Keratinocyte (primary cell): ENCODE data around the gene PTPRN2. TPM values are rescaled to one million over a fixed set of nuclear protein-coding genes. Genes with fewer than 3 reads are reported as not detected.

Experiments
- DNase-seq: peaks from one replicate; pipeline ENCODE4 v3.0.0-alpha.2; 2011; ENCODE audit warnings: low read depth, missing footprints, low spot score
- FAIRE-seq: peaks from 2 replicates; lab custom pipeline; 2011; peaks lifted over from hg19 to GRCh38; lab: Jason Lieb, UNC
- H2AFZ ChIP-seq: 2 replicates; pipeline ENCODE4 v1.6.0; 2012; ENCODE audit warnings: low read length, control low read depth, inconsistent platforms; ENCODE audit not compliant: control insufficient read depth
- H3K27ac ChIP-seq: 2 replicates; pipeline ENCODE4 v1.5.1; 2011; ENCODE audit warnings: low read length; ENCODE audit not compliant: control insufficient read depth, insufficient read depth
- H3K27me3 ChIP-seq: 3 replicates; pipeline ENCODE4 v1.6.0; 2011; ENCODE audit warnings: low read length; ENCODE audit not compliant: control insufficient read depth, insufficient read depth; ENCODE audit errors: extremely low read depth
- H3K36me3 ChIP-seq, 2 experiments: 2 replicates in 1 of 2; 3 replicates in 1 of 2; pipeline ENCODE4 v1.5.1; 2011; ENCODE audit warnings: low read length in 2 of 2, mild to moderate bottlenecking in 1 of 2; ENCODE audit not compliant: control insufficient read depth in 2 of 2, insufficient read depth in 2 of 2; ENCODE audit errors: extremely low read depth in 1 of 2
- H3K4me1 ChIP-seq: 3 replicates; pipeline ENCODE4 v1.5.1; 2011; ENCODE audit warnings: low read length; ENCODE audit not compliant: control insufficient read depth, insufficient read depth; ENCODE audit errors: extremely low read depth
- H3K4me2 ChIP-seq: 3 replicates; pipeline ENCODE4 v1.6.0; 2011; ENCODE audit warnings: low read depth, low read length; ENCODE audit not compliant: control insufficient read depth, insufficient read depth; ENCODE audit errors: extremely low read depth
- H3K4me3 ChIP-seq, 3 experiments: fragments of 200-600 bp in 1 of 3; sonication (generic) in 1 of 3; 2 replicates in 2 of 3; 3 replicates in 1 of 3; pipeline ENCODE4 v1.5.1; 2011 to 2016; ENCODE audit warnings: low read length in 3 of 3, mild to moderate bottlenecking in 3 of 3, control low read depth in 2 of 3, inconsistent platforms in 1 of 3, low read depth in 1 of 3, mixed read lengths in 1 of 3, mixed run types in 1 of 3, moderate library complexity in 1 of 3; ENCODE audit not compliant: control insufficient read depth in 2 of 3, insufficient read depth in 2 of 3; ENCODE audit errors: extremely low read depth in 1 of 3
- H3K79me2 ChIP-seq: 2 replicates; pipeline ENCODE4 v1.6.0; 2012; ENCODE audit warnings: low read length; ENCODE audit not compliant: control insufficient read depth, insufficient read depth
- H3K9ac ChIP-seq: 3 replicates; pipeline ENCODE4 v1.6.0; 2011; ENCODE audit warnings: low read length; ENCODE audit not compliant: control insufficient read depth, insufficient read depth; ENCODE audit errors: extremely low read depth
- H3K9me1 ChIP-seq: 3 replicates; pipeline ENCODE4 v1.6.0; 2011; ENCODE audit warnings: low read length; ENCODE audit not compliant: control insufficient read depth, insufficient read depth; ENCODE audit errors: extremely low read depth
- H3K9me3 ChIP-seq: 2 replicates; pipeline ENCODE4 v1.5.1; 2012; ENCODE audit warnings: low read depth, low read length; ENCODE audit not compliant: control insufficient read depth
- H4K20me1 ChIP-seq: 3 replicates; pipeline ENCODE4 v1.6.0; 2011; ENCODE audit warnings: low read length; ENCODE audit not compliant: control insufficient read depth, insufficient read depth; ENCODE audit errors: extremely low read depth
- CTCF ChIP-seq, 3 experiments: IDR thresholded peaks in 1 of 3; conservative IDR thresholded peaks in 1 of 3; optimal IDR thresholded peaks in 1 of 3; 2 replicates in 2 of 3; 3 replicates in 1 of 3; pipeline versions ENCODE3 to v1.5.1; 2011; ENCODE audit warnings: low read length in 3 of 3, mild to moderate bottlenecking in 3 of 3, moderate library complexity in 2 of 3, control low read depth in 1 of 3, inconsistent platforms in 1 of 3; ENCODE audit not compliant: insufficient read depth in 2 of 3; ENCODE audit errors: extremely low read depth in 1 of 3
- EZH2 ChIP-seq: IDR thresholded peaks from one replicate; pipeline ENCODE4 v1.6.1; 2012; ENCODE audit warnings: inconsistent platforms, mild to moderate bottlenecking, low read length, moderate library complexity
- dilution Hi-C: fragments of 300-500 bp; cut with MboI; formaldehyde crosslinking; loops from one replicate; pipeline ENCODE4 v1.7.0; 2020; ENCODE audit warnings: low sequenced_read_pairs; ENCODE audit not compliant: extremely low pct_ligation_motif_present
- polyA plus RNA-seq, 5 experiments: library from polyadenylated mRNA; depleted of rRNA in 3 of 5; stranded (reverse) in 3 of 5; stranded (forward) in 1 of 5; unstranded in 1 of 5; fragments of >200 nt; gene quantifications; 1 replicate in 1 of 5; 2 replicates in 3 of 5; 3 replicates in 1 of 5; pipeline versions ENCODE4 v1.2.1 to v1.2.3, GENCODE V29; 2011 to 2012; ENCODE audit warnings: missing spikeins in 2 of 5, low read depth in 1 of 5, low replicate concordance in 1 of 5

PTPRN2 gene
- polyA plus RNA-seq, 1 donor (not counting 4 experiments of a cell fraction or from before 2014, with no cell fraction given), result not detected

GRCh38 chr7:158133515-158134271, 453.9 kb downstream of the PTPRN2 start:
- Histone ChIP-seq H3K4me3 (no peak overlapping the region), H3K27me3 (no peaks in the 10 kb centered on the region), H3K4me1 (no peaks in the 10 kb centered on the region), H3K9ac (no peak overlapping the region), H3K27ac (no peak overlapping the region), H3K9me1 (no peaks in the 10 kb centered on the region), H3K9me3 (peaks cover 35% of the 10 kb centered on the region), H3K36me3 (no peaks in the 10 kb centered on the region), H3K79me2 (no peaks in the 10 kb centered on the region), H2AFZ (no peak overlapping the region), H3K4me2 (no peak overlapping the region), H4K20me1 (no peaks in the 10 kb centered on the region)
- DNase-seq (no peak), FAIRE-seq (no peak)
- dilution Hi-C loops, result loop anchor here (25.0 kb wide), 1 partner anchor 104 kb away; no protein-coding TSS in a partner anchor
- no peak for TF ChIP-seq EZH2
- TF ChIP-seq CTCF (optimal IDR thresholded peaks at IDR 0.05 in 1 of 3, IDR thresholded peaks at IDR 0.05 in 1 of 3, conservative IDR thresholded peaks at IDR 0.05 in 1 of 3; ENCODE audit: extremely low read depth in 1 of 3, insufficient read depth in 2 of 3, low read length in 3 of 3), result no peak

- dilution Hi-C loops, result loop anchor here (25.0 kb wide), 1 partner anchor 104 kb away; no protein-coding TSS in a partner anchor
- no peak overlapping the region for H3K4me3 ChIP-seq
- no peaks in the 10 kb centered on the region for H3K9me1 ChIP-seq
- peaks cover 34% of the 10 kb centered on the region for H3K9me3 ChIP-seq
- H4K20me1 ChIP-seq, result no peaks in the 10 kb centered on the region
- H3K27me3 ChIP-seq, result no peaks in the 10 kb centered on the region
- H3K36me3 ChIP-seq, result no peaks in the 10 kb centered on the region
- H2AFZ ChIP-seq, result no peak overlapping the region
- H3K4me2 ChIP-seq, result no peak overlapping the region
- no peak overlapping the region for H3K9ac ChIP-seq
- no peak for TF ChIP-seq CTCF (optimal IDR thresholded peaks at IDR 0.05 in 1 of 3, IDR thresholded peaks at IDR 0.05 in 1 of 3, conservative IDR thresholded peaks at IDR 0.05 in 1 of 3; ENCODE audit: extremely low read depth in 1 of 3, insufficient read depth in 2 of 3, low read length in 3 of 3)
- TF ChIP-seq EZH2, result no peak
- H3K79me2 ChIP-seq, result no peaks in the 10 kb centered on the region
- H3K27ac ChIP-seq, result no peak overlapping the region
- DNase-seq, result no peak
- no peaks in the 10 kb centered on the region for H3K4me1 ChIP-seq
- no peak for FAIRE-seq
These were observed 454.6 kb downstream of the PTPRN2 start for GRCh38 chr7:158133057-158133456.
